Astrocyte (in vitro differentiated cells and primary cell): Measurements from ENCODE around the gene RPS6KA1. TPM values are rescaled to one million over a fixed set of nuclear protein-coding genes. Genes with fewer than 3 reads are reported as not detected.

Experiments
- DNase-seq: peaks from one replicate; pipeline ENCODE4 v3.0.0-alpha.2; 2010; ENCODE audit warnings: low read depth
- FAIRE-seq: peaks from 2 replicates; lab custom pipeline; 2011; peaks lifted over from hg19 to GRCh38; lab: Jason Lieb, UNC
- H2AFZ ChIP-seq: 2 replicates; pipeline ENCODE4 v1.6.0; 2012; ENCODE audit warnings: low read depth, low read length, inconsistent platforms
- H3K27ac ChIP-seq: 2 replicates; pipeline ENCODE4 v1.5.1; 2011; ENCODE audit warnings: low read depth, low read length, inconsistent platforms
- H3K27me3 ChIP-seq: 2 replicates; pipeline ENCODE4 v1.6.0; 2011; ENCODE audit warnings: low read length, inconsistent platforms; ENCODE audit not compliant: insufficient read depth
- H3K36me3 ChIP-seq: 2 replicates; pipeline ENCODE4 v1.5.1; 2011; ENCODE audit warnings: low read length, inconsistent platforms; ENCODE audit not compliant: insufficient read depth
- H3K4me1 ChIP-seq: 2 replicates; pipeline ENCODE4 v1.5.1; 2011; ENCODE audit warnings: low read length, inconsistent platforms; ENCODE audit not compliant: insufficient read depth
- H3K4me2 ChIP-seq: 2 replicates; pipeline ENCODE4 v1.6.0; 2012; ENCODE audit warnings: low read length, inconsistent platforms
- H3K4me3 ChIP-seq: 2 replicates; pipeline ENCODE4 v1.5.1; 2011; ENCODE audit warnings: low read depth, mild to moderate bottlenecking, low read length, inconsistent platforms; ENCODE audit not compliant: insufficient read depth
- H3K79me2 ChIP-seq: 2 replicates; pipeline ENCODE4 v1.6.0; 2012; ENCODE audit warnings: mild to moderate bottlenecking, low read length, inconsistent platforms; ENCODE audit not compliant: insufficient read depth
- H3K9ac ChIP-seq: 2 replicates; pipeline ENCODE4 v1.6.0; 2012; ENCODE audit warnings: mild to moderate bottlenecking, low read length, inconsistent platforms
- H3K9me3 ChIP-seq: 2 replicates; pipeline ENCODE4 v1.5.1; 2012; ENCODE audit warnings: low read depth, mild to moderate bottlenecking, low read length, inconsistent platforms; ENCODE audit not compliant: insufficient read depth
- H4K20me1 ChIP-seq: 2 replicates; pipeline ENCODE4 v1.6.0; 2012; ENCODE audit warnings: low read length, inconsistent platforms; ENCODE audit not compliant: insufficient read depth
- H3K27ac Mint-ChIP-seq: one replicate; pipeline ENCODE4 v1.8.0; 2021; ENCODE audit warnings: mild to moderate bottlenecking, mixed read lengths; ENCODE audit not compliant: unreplicated experiment
- H3K27me3 Mint-ChIP-seq: one replicate; pipeline ENCODE4 v1.8.0; 2021; ENCODE audit warnings: low read depth, mixed read lengths; ENCODE audit not compliant: unreplicated experiment
- H3K36me3 Mint-ChIP-seq: one replicate; pipeline ENCODE4 v1.8.0; 2021; ENCODE audit warnings: low read depth, mixed read lengths; ENCODE audit not compliant: unreplicated experiment
- H3K4me1 Mint-ChIP-seq: one replicate; pipeline ENCODE4 v1.8.0; 2021; ENCODE audit warnings: low read depth, mixed read lengths; ENCODE audit not compliant: unreplicated experiment
- H3K4me3 Mint-ChIP-seq: one replicate; pipeline ENCODE4 v1.8.0; 2021; ENCODE audit warnings: mild to moderate bottlenecking, moderate library complexity, mixed read lengths; ENCODE audit not compliant: unreplicated experiment
- H3K9me3 Mint-ChIP-seq: one replicate; pipeline ENCODE4 v1.8.0; 2021; ENCODE audit warnings: mild to moderate bottlenecking, mixed read lengths; ENCODE audit not compliant: unreplicated experiment
- EZH2 ChIP-seq: IDR thresholded peaks from 2 replicates; pipeline ENCODE4 v1.6.1; 2012; ENCODE audit warnings: mild to moderate bottlenecking, low read length, inconsistent platforms; ENCODE audit not compliant: insufficient read depth
- total RNA-seq: library from RNA; stranded (reverse); gene quantifications from 2 replicates; pipeline ENCODE4 v1.2.1, GENCODE V29; 2021
- TF ChIP-seq, protein P1 (sequence below): IDR thresholded peaks from 2 replicates; pipeline ENCODE4 v1.5.1; 2011; ENCODE audit warnings: low read depth, mild to moderate bottlenecking, inconsistent platforms, low read length, moderate library complexity; ENCODE audit not compliant: insufficient read depth

RPS6KA1 gene
- total RNA-seq, 1 donor from 2014 or later = 11.8 TPM

DNA sequence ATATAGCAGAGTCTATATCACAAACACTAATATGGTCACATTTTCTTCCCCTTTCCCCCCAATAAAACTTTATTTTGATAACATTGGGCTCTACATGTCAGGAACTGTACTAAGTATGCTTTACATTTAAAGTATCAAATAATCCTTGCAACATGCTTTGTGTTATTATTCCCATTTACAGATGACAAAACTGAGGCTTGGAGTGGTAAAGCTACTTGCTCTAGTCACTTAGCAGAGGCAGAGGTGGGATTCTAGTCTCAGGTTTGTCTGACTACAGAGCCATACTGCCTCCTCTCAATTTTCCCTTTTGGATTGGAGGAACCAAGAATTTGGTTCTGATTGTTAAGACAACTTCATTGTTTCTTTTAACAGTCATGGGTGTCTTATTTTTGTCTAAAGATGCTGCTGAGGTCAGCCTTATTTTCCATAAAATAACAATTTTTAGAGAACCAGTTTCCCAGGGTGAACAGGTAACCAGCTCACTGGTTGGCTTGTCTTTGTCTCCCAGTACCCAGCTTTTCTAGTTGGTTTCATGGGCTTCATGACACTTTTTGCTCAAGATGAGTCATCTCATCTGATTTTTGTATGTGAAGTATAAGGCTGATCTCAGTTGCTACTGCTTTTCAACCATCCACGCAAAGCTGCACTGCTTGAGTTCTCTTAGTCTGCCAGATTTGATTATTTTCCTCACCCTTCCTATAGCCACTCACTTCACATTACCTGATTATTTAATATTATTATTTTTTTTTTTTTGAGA, 85.3 kb downstream of the RPS6KA1 start:
- no peak overlapping the region for H3K27ac Mint-ChIP-seq
- no peak overlapping the region for H3K9ac ChIP-seq
- no peak overlapping the region for H3K4me2 ChIP-seq
- no peak for TF ChIP-seq EZH2
- TF ChIP-seq, protein P1, sequence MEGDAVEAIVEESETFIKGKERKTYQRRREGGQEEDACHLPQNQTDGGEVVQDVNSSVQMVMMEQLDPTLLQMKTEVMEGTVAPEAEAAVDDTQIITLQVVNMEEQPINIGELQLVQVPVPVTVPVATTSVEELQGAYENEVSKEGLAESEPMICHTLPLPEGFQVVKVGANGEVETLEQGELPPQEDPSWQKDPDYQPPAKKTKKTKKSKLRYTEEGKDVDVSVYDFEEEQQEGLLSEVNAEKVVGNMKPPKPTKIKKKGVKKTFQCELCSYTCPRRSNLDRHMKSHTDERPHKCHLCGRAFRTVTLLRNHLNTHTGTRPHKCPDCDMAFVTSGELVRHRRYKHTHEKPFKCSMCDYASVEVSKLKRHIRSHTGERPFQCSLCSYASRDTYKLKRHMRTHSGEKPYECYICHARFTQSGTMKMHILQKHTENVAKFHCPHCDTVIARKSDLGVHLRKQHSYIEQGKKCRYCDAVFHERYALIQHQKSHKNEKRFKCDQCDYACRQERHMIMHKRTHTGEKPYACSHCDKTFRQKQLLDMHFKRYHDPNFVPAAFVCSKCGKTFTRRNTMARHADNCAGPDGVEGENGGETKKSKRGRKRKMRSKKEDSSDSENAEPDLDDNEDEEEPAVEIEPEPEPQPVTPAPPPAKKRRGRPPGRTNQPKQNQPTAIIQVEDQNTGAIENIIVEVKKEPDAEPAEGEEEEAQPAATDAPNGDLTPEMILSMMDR = no peak
- H2AFZ ChIP-seq = no peak overlapping the region
- H3K27me3 Mint-ChIP-seq = no peaks in the 10 kb centered on the region
- H3K4me3 Mint-ChIP-seq = no peak overlapping the region
- no peaks in the 10 kb centered on the region for H4K20me1 ChIP-seq
- H3K79me2 ChIP-seq = no peaks in the 10 kb centered on the region
- no peaks in the 10 kb centered on the region for H3K9me3 ChIP-seq
- H3K4me1 Mint-ChIP-seq = peaks cover 9% of the 10 kb centered on the region
- no peak overlapping the region for H3K4me3 ChIP-seq
- no peaks in the 10 kb centered on the region for H3K9me3 Mint-ChIP-seq
- no peak overlapping the region for H3K27ac ChIP-seq
- no peaks in the 10 kb centered on the region for H3K36me3 Mint-ChIP-seq
- H3K27me3 ChIP-seq = peaks cover 13% of the 10 kb centered on the region
- no peak for DNase-seq
- H3K36me3 ChIP-seq = no peaks in the 10 kb centered on the region
- H3K4me1 ChIP-seq = peaks cover 9% of the 10 kb centered on the region
- FAIRE-seq = no peak

- no peak overlapping the region for H3K9ac ChIP-seq
- DNase-seq (no peak), FAIRE-seq (no peak)
- Mint-ChIP-seq H3K27me3 (no peaks in the 10 kb centered on the region), H3K36me3 (no peaks in the 10 kb centered on the region), H3K9me3 (no peaks in the 10 kb centered on the region), H3K27ac (no peak overlapping the region), H3K4me3 (no peak overlapping the region), H3K4me1 (peaks cover 12% of the 10 kb centered on the region)
- no peak overlapping the region for H3K4me3 ChIP-seq
- no peak overlapping the region for H3K27ac ChIP-seq
- H4K20me1 ChIP-seq = no peaks in the 10 kb centered on the region
- no peaks in the 10 kb centered on the region for H3K27me3 ChIP-seq
- TF ChIP-seq, protein P1 = no peak
- TF ChIP-seq EZH2 = no peak
- peaks cover 21% of the 10 kb centered on the region for H3K4me1 ChIP-seq
- no peaks in the 10 kb centered on the region for H3K79me2 ChIP-seq
- H3K36me3 ChIP-seq = no peaks in the 10 kb centered on the region
- H3K9me3 ChIP-seq = no peaks in the 10 kb centered on the region
- H3K4me2 ChIP-seq = no peak overlapping the region
- H2AFZ ChIP-seq = no peak overlapping the region
Observed at GRCh38 chr1:26616881-26617280, 87.3 kb downstream of the RPS6KA1 start.

DNA sequence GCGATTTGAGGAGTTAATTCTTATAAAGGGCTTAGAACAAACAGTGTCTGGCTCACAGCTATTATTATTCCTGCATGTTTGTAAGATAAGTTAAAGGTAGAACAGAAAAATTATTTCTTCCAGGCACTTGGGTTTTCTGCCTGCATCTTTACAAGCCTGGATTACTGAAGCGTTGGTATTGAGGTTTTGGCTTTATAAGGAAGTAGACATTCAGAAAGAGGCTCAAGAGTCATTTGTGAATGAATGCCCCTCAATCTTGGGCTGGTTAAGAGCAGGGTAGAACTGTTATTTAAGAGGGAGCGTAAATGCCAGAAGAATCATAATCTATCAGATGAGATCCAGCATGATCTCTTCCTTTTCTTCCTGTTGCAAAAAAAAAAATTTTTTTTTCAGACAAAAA, 89.0 kb downstream of the RPS6KA1 start:
- no peaks in the 10 kb centered on the region for H3K9me3 ChIP-seq
- H3K27me3 Mint-ChIP-seq = no peaks in the 10 kb centered on the region
- no peak overlapping the region for H2AFZ ChIP-seq
- no peak overlapping the region for H3K4me3 Mint-ChIP-seq
- TF ChIP-seq EZH2 = no peak
- TF ChIP-seq, protein P1 = no peak
- no peak overlapping the region for H3K27ac ChIP-seq
- peaks cover 12% of the 10 kb centered on the region for H3K4me1 Mint-ChIP-seq
- FAIRE-seq (no peak), DNase-seq (no peak)
- no peak overlapping the region for H3K4me3 ChIP-seq
- no peaks in the 10 kb centered on the region for H4K20me1 ChIP-seq
- no peaks in the 10 kb centered on the region for H3K36me3 Mint-ChIP-seq
- H3K36me3 ChIP-seq = no peaks in the 10 kb centered on the region
- H3K4me1 ChIP-seq = peaks cover 21% of the 10 kb centered on the region
- H3K27ac Mint-ChIP-seq = no peak overlapping the region
- no peak overlapping the region for H3K9ac ChIP-seq
- H3K9me3 Mint-ChIP-seq = no peaks in the 10 kb centered on the region
- no peak overlapping the region for H3K4me2 ChIP-seq
- no peaks in the 10 kb centered on the region for H3K27me3 ChIP-seq
- no peaks in the 10 kb centered on the region for H3K79me2 ChIP-seq
